CD4-positive, alpha-beta T cell treated with Interleukin-4 for 4 hours (primary cell): ENCODE measurements around the gene IAH1.

Experiments used
- DNase-seq: peaks from one replicate; pipeline ENCODE4 v3.0.0-alpha.2; 2020

The IAH1 gene

GRCh38 chr2:9532421-9532820 is 58.1 kb downstream of the IAH1 start:
- DNase-seq: no peak

DNA sequence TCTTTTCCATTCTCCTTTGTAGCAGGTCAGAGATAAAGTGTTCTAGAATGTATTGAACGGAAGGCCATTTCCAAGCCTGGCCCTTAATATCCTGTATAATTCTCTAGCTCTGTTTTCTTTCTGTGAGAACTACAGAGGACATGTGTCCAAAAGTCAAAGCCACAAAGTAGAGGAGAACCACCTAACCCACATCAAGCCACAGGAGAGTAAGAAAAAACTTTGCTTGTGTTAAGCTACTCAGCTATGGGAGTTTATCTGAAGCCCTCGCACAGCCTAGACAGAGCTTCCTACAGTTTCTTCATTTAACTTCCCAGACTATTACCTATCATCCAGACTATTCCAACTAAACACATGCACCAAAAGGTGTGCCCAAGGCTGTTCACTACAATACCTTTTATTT is 59.3 kb downstream of the IAH1 start:
- no peak for DNase-seq

DNA sequence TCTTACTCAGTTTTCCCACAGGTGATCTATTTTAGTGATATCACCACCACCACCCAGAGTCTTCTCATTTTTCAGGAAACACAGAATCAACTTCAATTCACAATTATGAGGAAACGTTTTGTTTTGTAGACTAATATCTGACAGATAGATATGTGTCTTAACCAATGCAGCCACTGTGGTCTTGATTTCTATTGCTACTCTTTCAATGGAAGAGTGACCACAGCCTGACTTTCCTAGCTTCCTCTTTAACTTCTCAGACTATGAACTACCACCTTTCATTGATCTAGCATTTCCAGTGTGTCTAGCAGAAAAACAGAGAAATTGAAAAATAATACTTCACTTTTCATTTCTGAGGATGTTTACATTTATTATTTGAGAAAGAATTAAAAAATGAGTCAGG is 60.8 kb downstream of the IAH1 start:
- DNase-seq: no peak

DNA sequence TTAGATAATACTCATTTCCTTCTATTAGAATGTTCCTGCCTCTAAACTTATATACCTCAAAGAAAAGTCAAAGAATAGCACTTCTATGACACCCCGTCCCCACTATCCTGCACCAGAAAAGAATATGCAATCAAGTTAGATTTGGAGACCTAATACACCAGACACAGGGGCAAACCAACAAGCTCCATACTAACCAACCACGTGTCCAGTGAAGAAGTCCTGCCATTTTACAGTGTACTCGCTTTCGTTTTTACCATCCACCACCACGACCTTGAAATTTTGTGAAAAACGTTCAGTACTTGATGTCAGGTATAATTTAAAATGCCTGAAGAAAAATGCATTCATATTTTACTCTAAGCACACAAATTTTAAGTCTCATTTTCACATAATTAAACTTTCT is 62.2 kb downstream of the IAH1 start:
- no peak for DNase-seq

DNA sequence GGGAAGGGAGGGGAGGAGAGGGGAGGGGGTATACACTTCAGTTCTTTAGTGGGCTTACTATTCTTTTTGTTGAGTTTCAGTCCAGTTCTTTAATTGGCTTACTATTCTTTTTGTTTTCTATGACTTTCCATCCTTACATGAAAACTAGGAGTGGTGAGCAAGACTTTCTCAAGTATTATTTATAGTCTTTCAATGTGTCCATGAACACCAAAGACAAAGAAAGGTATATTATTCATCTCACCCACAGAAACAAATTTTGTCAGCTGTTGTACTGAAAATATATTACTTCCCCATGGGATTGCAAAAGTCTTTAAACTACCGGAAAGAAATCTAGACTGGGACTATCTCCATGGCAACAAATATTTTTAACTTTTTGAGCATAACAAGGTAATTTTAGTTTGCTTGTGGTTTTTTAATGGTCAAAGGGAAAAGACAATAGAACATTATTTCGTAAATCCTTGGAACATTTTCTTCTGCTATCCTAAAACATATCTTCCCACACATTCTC is 63.7 kb downstream of the IAH1 start:
- DNase-seq: no peak
